ENCODE results near the gene SBK1.
A peak's percentile ranks its signal among the peaks of the same experiment; 100 is the strongest.
"Not testable (repeated sequence)": the region's sequence is repeated elsewhere in the genome, so short reads cannot be mapped to it uniquely, and the experiment has no call there.

SBK1 gene

DNA sequence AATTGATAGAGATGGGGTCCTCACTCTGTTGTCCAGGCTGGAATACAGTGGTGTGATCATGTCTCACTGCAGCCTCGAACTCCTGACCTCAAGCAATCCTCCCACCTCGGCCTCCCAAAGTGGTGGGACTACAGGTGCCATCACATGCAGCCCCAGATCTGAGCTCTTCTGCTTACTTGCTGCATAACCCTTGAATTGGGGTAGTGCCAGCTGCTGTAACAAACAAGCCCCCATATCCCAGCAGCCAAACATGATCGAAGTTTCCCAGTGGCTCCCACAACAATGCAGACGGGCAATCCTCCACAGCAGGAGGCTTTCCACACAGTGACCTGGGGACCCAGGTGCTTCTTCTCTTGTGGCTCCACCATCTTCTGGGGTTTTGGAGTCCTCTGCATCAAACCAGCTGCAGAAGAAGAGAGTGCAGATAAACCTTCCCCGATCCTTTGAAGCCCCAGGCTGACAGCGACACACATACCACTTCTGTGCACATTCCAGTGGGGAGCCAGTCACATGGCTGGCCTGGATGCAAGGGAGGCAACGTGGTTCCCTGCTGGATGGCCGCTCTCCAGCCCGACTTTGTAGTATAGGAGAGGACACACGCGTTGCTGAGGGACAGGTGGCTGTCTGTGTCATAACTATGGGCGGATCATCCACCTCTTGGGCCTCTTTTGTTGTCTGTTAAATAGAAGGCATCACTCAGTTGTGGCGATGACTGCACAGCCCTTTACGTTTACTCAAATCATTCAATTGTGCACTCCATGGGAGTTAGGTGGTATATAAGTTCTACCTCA, 16.7 kb downstream of the SBK1 start:
- DNase-seq (ENCODE audit: low read depth): no peak

DNA sequence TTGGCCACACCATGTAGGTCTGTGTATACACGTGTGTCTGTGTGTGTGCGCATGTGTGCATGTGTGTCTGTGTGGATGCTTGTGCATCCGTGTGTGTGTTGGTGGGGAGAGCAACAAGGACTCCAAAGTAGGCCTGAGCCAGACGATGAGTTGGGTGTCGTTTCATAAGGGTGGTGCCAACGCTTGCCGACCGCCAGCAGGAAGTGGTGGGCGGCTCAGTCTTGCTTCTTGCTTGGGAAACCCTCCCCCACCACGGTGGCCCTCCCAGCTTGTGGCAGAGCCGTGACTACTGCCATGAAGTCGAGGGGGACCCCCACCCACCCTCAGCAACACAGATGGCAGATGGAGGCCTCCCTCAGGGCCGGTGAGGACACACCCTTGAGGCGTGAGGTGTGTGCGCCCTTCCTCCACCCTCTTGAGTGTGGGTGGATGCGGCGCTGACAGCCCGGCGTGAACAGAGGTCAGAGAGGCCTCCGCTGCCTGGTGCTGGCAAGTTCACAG, 17.5 kb downstream of the SBK1 start:
- DNase-seq (ENCODE audit: low read depth): no peak

DNA sequence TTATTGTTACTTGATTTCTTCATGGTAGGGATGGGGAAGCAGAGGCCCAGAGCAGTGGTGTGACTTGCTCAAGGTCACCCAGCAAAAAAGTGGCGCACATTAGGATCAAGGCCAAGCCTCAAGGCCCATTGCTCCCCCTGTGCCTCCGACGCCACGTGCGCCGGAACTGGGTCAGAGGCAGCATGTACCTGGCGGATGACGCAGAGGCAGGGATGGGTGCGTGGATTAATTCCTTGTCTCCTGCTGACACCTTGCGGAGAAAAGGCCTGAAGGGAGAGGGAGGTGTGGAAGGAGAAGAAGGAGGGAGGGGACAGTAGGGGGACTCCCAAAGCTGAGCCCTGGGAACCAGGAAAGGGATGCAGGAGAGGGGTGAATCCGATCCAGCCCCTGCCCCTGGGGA, 18.5 kb downstream of the SBK1 start:
- DNase-seq (ENCODE audit: low read depth): no peak

DNA sequence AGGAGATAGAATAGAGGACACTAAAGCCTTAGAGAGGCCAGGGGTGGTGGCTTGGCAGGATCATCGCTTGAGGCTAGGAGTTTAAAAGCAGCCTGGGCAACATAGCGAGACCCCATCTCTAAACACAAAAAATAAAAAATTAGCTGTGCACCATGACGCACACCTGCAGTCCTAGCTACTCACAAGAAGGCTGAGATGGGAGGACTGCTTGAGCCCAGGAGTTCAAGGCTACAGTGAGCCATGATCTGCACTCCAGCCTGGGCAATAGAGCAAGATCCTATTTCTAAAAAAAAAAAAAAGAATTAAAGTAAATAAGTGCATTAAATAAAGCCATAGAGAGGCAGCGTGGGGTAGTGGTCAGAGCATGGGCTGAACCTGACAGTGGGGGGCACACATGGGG, 19.1 kb downstream of the SBK1 start:
- no peak for DNase-seq (ENCODE audit: low read depth)

DNA sequence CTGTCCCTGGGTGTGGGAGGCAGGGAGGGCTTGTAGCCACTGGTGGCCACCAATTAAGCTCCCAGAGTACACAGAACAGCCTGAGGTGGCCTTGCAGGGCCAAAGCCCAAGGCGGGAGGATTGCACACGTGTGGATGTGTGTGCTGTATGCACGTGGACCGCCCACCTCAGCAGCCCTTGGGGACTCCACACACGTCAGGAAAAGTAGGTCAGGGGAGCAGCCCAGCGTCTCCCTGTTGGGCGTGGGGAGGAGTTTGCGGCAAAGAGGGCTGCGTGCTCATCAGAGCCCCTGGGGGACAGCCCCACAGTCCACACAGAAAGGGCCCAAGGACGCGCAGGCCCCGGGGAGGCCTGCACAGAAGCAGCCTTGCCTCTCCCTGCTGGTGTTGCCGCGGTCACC, 19.6 kb downstream of the SBK1 start:
- no peak for DNase-seq (ENCODE audit: low read depth)

DNA sequence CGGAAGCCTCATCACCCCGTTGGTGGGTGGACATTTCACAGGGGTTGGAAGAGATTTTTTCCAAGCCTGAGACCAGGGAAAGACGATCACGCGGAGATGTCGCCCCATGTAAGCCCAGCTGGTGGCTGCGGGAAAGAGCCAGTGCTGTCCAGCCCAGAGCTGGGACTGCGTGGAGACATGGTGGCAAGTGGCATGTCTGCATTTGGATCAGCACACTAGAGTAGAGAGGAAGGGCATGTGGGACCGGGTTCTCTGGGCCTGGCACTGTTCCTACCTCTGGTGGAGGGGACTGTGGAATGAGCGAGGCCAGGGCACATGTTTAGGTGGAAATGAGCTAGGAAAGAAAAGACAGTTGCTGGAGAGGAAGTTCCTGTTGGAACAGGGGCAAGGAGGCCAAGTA, 20.0 kb downstream of the SBK1 start:
- DNase-seq (ENCODE audit: low read depth): no peak

DNA sequence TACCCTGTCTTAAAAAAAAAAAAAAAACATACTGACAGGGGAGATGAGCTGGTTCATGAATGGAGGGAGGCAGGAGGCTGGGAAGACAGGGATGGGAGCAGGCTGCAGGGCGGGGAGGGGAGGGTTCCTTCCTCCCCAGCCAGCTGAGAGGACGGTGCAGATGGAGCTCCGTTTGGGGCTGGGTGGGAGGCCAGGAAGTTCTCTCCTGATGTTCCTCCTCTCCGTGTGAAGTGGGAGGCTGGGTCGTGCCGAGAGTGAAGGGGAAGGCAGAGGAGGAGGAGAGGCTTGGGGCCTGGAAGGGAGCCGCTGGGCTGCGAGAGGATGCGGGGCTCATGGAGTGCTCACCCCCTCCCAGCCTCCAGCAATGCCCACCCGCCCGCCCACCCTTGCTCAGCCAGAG, 21.3 kb downstream of the SBK1 start:
- DNase-seq (ENCODE audit: low read depth): no peak

DNA sequence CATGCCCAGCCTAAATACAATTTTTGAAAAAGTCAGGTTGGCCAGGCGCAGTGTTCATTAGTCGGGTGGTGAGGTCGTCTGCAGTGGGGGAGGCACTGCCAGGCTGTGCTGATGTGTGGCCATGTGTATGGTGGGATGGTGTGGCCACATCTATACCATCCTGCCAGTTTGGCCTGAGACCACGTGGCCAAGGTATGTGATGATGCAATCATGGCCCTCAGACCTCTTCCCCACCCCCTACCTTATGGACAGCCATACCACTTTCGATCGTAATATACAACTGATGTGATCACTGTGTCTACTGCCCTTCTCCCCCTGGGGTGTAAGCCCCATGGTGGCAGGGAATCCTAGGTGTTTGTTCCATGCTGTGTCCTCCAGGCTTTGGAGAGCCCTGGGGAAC, 23.7 kb downstream of the SBK1 start:
- no peak for DNase-seq (ENCODE audit: low read depth)

DNA sequence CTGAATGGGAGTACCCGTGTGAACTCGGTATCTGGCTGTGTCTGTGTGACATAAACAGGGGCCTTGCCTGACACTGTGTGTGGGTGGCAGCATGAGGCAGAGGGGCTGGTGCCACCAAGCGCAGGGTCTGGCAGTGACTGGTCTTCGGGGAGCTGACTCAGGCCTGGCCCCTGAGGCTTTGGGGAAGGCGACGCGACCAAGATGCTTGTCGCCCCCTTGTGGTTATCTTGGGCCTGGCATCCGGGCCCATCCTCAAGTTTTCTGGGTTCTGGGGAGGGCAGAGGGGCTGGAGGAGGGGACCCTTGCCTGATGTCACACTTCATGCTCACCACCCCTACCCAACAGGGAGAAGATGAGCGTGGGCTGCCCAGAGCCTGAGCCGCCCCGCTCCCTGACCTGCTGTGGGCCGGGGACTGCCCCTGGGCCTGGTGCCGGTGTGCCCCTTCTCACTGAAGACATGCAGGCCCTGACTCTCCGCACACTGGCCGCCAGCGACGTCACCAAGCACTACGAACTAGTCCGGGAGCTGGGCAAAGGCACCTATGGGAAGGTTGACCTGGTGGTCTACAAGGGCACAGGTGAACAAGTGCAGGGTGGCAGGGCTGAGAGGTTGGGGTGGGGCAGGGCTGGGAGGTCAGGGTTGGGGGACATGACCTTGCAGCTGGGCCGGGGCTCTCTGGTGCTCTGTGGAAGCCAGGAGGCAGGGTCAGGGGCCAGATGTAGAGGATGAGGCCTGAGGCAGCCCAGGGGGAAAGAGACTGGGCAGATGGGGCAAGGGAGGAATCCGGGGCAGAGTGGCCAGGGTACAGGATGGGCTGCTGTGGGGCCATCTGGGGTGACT, 24.9 kb downstream of the SBK1 start:
- DNase-seq (ENCODE audit: low read depth): peak; percentile 72

DNA sequence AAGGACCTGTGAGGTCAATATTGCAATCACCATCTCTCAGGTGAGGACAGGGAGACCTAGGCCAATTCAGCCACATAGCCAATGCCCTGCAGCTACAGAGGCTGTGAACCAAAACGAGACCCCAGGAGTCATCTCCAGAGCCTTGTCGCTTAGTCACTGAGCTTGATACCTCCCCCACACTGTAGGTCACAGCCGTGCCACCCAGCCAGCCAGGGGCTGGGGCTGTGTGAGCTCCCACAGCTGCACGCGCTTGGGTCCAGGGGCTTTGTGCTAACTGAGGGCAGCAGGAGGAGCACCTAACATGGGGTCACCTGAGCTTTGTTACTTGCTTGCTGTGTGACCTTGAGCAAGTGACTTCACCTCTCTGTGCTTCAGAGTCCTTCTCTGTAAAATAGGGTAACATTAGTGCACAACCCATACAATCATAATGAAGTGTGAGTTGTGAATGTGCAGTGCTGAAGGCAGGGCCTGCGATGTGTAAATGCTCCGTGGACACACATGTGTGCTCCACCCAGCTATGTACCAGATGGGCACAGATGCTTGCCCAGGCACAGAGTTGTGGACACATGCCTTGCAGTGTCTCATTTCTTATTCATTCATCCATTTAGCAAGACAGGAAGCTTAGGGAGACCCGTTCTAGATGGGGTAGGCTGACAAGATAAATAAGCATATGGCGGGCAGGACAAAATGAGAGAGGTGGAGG, 25.9 kb downstream of the SBK1 start:
- no peak for DNase-seq (ENCODE audit: low read depth)

DNA sequence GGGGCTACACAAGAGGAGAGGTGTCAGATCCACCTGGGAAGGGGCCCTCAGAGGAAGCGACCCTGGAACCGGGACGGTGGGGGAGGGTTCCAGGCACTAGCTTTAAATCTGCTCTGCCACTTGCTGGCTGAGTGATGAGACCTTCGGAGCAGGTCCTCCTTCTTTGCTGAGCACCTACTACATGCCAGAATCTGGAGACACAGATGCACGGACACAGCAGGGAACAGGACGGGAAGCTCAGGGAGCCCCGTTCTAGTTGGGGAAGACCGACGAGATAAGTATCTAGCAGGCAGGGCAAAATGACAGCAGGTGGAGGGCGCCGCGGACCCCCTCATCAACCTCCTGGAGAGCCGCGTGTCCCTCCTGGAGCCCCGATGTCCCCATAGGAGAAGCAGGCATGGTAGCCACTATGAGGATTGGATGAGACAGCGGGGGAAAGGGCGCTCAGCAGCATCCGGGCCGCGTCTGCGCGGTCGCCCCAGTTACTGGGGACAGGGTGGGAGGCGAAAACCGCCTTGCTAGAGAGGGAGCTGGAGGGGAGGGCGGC, 27.2 kb downstream of the SBK1 start:
- DNase-seq (ENCODE audit: low read depth): no peak

DNA sequence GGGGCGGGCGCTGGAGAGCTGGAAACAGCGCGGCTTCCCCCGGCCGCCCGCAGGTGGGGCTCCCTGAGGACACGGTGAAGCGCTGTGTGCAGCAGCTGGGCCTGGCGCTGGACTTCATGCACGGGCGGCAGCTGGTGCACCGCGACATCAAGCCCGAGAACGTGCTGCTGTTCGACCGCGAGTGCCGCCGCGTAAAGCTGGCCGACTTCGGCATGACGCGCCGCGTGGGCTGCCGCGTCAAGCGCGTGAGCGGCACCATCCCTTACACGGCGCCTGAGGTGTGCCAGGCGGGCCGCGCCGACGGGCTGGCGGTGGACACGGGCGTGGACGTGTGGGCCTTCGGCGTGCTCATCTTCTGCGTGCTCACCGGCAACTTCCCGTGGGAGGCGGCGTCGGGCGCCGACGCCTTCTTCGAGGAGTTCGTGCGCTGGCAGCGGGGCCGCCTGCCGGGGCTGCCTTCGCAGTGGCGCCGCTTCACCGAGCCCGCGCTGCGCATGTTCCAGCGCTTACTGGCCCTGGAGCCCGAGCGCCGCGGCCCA, 27.8 kb downstream of the SBK1 start:
- DNase-seq (ENCODE audit: low read depth): no peak

DNA sequence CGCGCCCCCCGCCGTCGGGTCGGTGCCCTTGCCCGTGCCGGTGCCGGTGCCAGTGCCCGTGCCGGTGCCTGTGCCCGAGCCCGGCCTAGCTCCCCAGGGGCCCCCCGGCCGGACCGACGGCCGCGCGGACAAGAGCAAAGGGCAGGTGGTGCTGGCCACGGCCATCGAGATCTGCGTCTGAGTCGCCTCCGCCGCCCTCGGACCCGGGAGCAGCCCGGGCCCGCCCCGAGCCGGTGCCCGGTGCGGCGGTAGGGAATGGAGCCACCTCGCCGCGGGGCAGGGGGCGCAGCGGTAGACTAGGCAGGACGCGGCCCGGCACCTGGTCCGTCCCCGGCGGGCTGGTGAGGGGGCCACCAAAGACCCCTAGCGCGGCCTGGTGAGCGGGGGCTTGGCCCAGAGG, 28.4 kb downstream of the SBK1 start:
- DNase-seq (ENCODE audit: low read depth): no peak

DNA sequence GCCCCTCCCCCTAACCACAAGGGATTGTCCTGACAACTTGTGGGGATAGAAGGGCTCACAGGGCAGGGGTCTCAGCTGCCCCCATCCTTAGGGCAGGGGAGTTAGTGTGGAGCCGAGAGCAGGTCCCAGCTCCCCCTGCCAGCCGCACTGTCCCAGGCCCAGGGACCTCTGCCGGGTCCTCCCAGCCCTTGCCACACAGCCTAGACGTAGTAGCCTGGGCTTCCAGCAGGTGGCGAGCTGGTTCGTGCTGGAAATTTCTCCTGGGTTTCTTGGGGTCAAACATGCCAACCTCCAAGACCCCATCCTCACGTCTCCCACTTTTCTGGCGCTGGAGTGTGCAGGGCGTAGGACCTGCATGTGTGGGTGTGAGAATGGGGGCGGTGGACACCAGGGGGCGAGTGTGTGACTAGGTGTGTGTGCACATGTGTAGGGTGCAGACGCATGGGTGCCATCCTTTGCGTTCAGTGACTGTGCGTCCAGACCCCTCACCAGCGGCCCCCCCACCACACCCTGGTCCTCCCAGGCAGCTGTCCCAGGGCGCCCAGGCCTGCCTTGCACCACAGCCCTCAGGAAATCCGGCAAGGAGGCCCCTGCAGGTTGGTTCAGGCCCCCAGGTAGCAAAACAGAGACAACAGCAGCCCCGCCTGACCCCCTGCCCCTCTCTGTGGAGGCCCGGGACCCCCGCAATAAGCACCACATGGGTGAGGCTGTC, 29.5 kb downstream of the SBK1 start:
- DNase-seq (ENCODE audit: low read depth): peak; percentile 42

DNA sequence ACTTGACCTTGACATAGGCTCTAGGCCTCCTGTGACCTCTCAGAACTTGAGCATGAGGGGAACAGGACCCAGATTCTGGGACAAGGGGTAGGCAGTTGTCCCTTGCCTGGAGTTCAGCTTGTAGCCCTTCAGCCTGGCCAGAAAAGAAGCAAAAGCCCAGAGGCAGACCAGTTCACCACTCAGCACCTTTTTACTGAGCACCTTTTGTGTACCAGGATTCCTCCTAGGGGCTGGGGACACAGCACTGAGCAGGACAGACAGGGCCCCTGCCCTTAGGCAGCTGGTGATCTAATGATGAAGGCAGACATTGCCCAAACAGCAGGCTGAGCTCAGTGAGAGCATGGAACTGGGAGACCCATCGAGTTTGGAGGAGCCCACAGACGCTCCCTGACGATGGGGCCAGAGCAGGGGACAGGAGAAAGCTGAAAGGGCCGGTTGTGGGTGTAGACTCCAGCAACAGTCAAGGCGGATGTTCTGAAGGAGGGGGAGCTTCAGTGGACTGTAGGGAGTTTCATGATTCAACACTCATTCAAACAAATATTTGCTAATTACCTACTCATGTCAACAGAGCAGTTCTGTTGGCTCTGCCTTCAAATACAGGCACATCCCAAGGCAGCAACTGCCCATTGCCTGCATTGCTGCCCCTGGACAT, 32.0 kb downstream of the SBK1 start:
- DNase-seq (ENCODE audit: low read depth): no peak

DNA sequence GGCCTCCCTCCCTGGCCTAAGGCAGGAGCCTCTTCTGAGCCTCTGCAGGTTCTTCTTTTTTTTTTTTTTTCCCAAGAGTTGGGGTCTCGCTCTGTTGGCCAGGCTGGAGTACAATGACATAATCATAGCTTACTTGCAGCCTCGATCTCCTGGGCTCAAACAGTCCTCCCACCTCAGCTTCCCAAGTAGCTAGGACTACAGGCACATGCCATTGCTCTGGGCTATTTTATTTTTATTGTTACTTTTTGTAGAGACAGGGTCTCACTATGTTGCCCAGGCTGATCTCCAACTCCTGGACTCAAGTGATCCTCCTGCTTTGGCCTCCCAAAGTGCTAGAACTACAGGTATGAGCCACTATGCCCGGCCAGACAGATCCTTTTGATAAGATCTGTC, 32.6 kb downstream of the SBK1 start:
- DNase-seq (ENCODE audit: low read depth): no peak

DNA sequence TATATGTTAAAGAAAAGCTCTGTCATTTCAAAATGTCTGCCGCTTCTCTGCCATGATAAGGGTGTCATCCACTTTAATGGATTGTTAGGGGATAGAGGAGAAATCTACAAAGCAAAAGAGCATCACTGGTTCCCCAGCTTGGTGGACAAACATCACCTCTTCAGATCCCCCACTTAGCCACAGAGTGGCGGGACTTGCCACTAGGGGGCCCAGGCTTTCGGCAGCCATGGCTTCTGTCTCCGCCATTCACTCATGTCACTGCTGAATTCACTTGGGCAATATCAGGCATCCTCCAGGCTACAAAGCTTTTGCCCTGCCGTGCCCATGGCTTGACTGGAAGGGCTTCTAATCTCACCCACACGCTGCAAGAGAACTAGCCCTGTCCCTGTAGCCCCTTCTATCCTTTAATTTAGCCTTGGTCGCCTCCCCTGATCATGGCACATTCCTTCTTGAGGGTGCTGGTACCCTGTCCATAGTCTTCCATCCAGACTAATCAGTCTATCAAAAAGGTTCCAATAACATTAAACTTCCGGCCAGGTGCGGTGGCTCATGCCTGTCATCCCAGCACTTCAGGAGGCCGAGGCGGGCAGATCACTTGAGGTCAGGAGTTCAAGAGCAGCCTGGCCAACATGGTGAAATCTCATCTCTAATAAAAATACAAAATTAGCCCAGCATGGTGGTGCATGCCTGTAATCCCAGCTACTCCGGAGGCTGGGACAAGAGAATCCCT, 34.7 kb downstream of the SBK1 start:
- peak; percentile 59 for DNase-seq (ENCODE audit: low read depth)

DNA sequence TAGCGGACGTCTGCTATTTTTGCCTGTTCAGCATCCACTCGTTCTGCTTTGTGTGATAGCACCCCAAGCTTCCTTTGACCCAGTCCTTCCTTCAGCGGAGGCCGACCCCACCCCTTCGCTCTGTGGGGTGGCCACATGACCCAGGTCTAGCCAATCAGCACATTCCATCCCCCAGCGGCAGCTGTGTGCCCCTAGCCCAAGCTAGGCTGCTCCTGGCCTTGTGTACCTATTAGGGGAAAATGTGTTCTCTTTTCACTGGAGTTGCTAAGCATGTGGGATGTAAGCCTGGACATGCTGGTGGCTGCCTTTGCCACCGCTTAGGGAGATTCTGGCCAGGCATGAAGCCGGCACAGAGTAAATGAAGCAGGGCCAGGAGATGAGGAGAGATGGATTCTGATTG, 37.9 kb downstream of the SBK1 start:
- DNase-seq (ENCODE audit: low read depth): not testable (repeated sequence)

DNA sequence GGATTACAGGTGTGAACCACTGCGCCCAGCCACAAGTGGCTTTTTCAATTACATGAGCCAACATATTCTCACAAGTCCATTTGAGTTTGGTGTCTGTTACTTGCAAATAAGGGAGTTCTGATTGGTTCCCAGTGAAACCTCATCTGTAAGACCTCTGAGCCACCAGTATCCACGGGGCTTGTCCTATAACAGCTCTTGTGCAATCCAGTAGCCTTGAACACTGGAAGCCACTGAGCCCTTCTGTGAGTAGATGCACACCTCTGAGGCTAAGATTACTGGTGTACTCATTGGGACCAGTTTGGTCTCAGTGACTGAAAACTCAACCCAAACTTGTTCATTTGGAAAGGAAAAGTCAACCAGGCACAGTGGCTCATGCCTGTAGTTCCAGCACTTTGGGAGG, 38.7 kb downstream of the SBK1 start:
- DNase-seq (ENCODE audit: low read depth): not testable (repeated sequence)

DNA sequence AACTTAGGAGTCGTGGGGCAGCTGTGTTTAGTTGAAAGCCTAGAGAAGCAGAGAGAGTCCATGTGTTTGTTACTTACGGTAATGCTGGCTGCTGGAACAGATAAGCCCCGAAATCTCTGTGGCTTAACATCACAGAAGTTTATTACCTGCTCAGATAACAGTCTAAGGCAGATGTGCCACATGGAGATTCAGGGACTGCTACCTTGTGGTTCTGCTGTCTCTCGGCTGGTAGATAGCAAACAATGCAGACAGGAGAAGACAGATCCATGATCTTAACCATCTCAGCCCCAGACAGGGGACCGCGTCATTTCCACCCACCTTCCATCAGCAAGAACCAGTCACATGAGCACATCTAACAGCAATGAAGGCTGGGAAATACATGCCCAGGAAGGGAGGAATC, 40.3 kb downstream of the SBK1 start:
- not testable (repeated sequence) for DNase-seq (ENCODE audit: low read depth)
